GM12878 (cell line): Measurements from ENCODE around the gene CDH4. TPM values are rescaled to one million over a fixed set of nuclear protein-coding genes. Genes with fewer than 3 reads are reported as not detected.

Experiments
- ATAC-seq: fragments of 200-7000 bp; cut with Tn5 transposase; 3 replicates; pipeline ENCODE4 v1.9.1; 2020; ENCODE audit warnings: mild to moderate bottlenecking, moderate library complexity
- BruUV-seq: library from RNA; stranded (reverse); fragments of 400-500 nt; replicated peaks from 2 replicates; lab custom pipeline; 2021; lab: Mats Ljungman, UMichigan
- CTCF ChIA-PET: fragments of 300-600 bp; sonication (Branson Sonifier 250); formaldehyde crosslinking; extraction: SDS; loops from one replicate; lab custom pipeline; 2021; ENCODE audit warnings: inconsistent platforms; lab: Yijun Ruan, JAX
- POLR2A ChIA-PET: fragments of 350-600 bp; formaldehyde crosslinking; extraction: SDS; loops from one replicate; lab custom pipeline; 2021; ENCODE audit warnings: inconsistent platforms; lab: Charles Lee
- RAD21 ChIA-PET: fragments of 300-600 bp; sonication (Branson Sonifier 250); formaldehyde crosslinking; loops from one replicate; lab custom pipeline; 2023; ENCODE audit warnings: antibody characterized with exemption; ENCODE audit not compliant: unreplicated experiment; lab: Charles Lee
- SMC1A ChIA-PET: fragments of 300-600 bp; sonication (Branson Sonifier 250); formaldehyde crosslinking; loops from one replicate; lab custom pipeline; 2023; ENCODE audit not compliant: unreplicated experiment, uncharacterized antibody; lab: Charles Lee
- DNase-seq: peaks from one replicate; pipeline ENCODE4 v3.0.0-alpha.2; 2011; ENCODE audit warnings: low read depth, low spot score
- FAIRE-seq: peaks from 3 replicates; lab custom pipeline; 2011; peaks lifted over from hg19 to GRCh38; lab: Jason Lieb, UNC
- H2AFZ ChIP-seq: 2 replicates; pipeline ENCODE4 v1.6.0; 2011; ENCODE audit warnings: low read depth, low read length, control low read depth; ENCODE audit not compliant: control insufficient read depth
- H3K27ac ChIP-seq: 2 replicates; pipeline ENCODE4 v1.5.1; 2011; ENCODE audit warnings: control low read depth; ENCODE audit not compliant: control insufficient read depth, insufficient read depth
- H3K27me3 ChIP-seq, 2 experiments: replicated peaks in 1 of 2; 2 replicates each; pipeline versions ENCODE4 v1.6.0 to v1.6.1; 2011; ENCODE audit warnings: low read length in 1 of 2; ENCODE audit not compliant: control insufficient read depth in 2 of 2, insufficient read depth in 2 of 2
- H3K36me3 ChIP-seq, 2 experiments: 2 replicates each; pipeline ENCODE4 v1.5.1; 2011; ENCODE audit warnings: low read length in 1 of 2; ENCODE audit not compliant: control insufficient read depth in 2 of 2, insufficient read depth in 2 of 2
- H3K4me1 ChIP-seq: 2 replicates; pipeline ENCODE4 v1.6.1; 2011; ENCODE audit warnings: mild to moderate bottlenecking, low read length, moderate library complexity, mixed read lengths; ENCODE audit not compliant: control insufficient read depth, insufficient read depth
- H3K4me2 ChIP-seq: 2 replicates; pipeline ENCODE4 v1.6.0; 2011; ENCODE audit warnings: control low read depth; ENCODE audit not compliant: control insufficient read depth, insufficient read depth
- H3K4me3 ChIP-seq: fragments of 200-600 bp; sonication (generic); 2 replicates; pipeline ENCODE4 v1.5.1; 2016
- H3K79me2 ChIP-seq: 2 replicates; pipeline ENCODE4 v1.6.0; 2011; ENCODE audit warnings: low read length; ENCODE audit not compliant: control insufficient read depth, insufficient read depth
- H3K9ac ChIP-seq: 2 replicates; pipeline ENCODE4 v1.8.0; 2011; ENCODE audit warnings: low read length, control low read depth, mixed read lengths; ENCODE audit not compliant: control insufficient read depth, insufficient read depth
- H3K9me3 ChIP-seq: replicated peaks from 3 replicates; pipeline ENCODE4 v1.5.1; 2011; ENCODE audit warnings: mild to moderate bottlenecking, low read length; ENCODE audit not compliant: control insufficient read depth, insufficient read depth
- H4K20me1 ChIP-seq: 2 replicates; pipeline ENCODE4 v1.6.0; 2011; ENCODE audit not compliant: control insufficient read depth, insufficient read depth
- ATF2 ChIP-seq: IDR thresholded peaks from 2 replicates; pipeline ENCODE4 v1.6.1; 2012; ENCODE audit warnings: low read length, inconsistent platforms
- BCL11A ChIP-seq: IDR thresholded peaks from 2 replicates; pipeline ENCODE4 v1.6.1; 2011; ENCODE audit warnings: low read depth, low read length
- CEBPB ChIP-seq, 2 experiments: fragments of 150-350 bp in 1 of 2; IDR thresholded peaks; 2 replicates each; pipeline ENCODE4 v1.6.1; 2012 to 2014; ENCODE audit warnings: low read depth in 2 of 2, low read length in 2 of 2, borderline replicate concordance in 1 of 2, inconsistent platforms in 1 of 2
- JUNB ChIP-seq: IDR thresholded peaks from 2 replicates; pipeline ENCODE4 v1.6.1; 2016; ENCODE audit warnings: antibody characterized with exemption, mild to moderate bottlenecking
- MEF2A ChIP-seq: IDR thresholded peaks from 2 replicates; pipeline ENCODE4 v1.6.1; 2011; ENCODE audit warnings: low read depth, mild to moderate bottlenecking, low read length, moderate library complexity; ENCODE audit not compliant: insufficient read depth
- MEF2B ChIP-seq: fragments of 450-650 bp; IDR thresholded peaks from 2 replicates; pipeline ENCODE4 v1.6.1; 2018; ENCODE audit warnings: mild to moderate bottlenecking, moderate library complexity; ENCODE audit not compliant: partially characterized antibody, poor library complexity, severe bottlenecking
- MYB ChIP-seq: fragments of 150-350 bp; IDR thresholded peaks from 2 replicates; pipeline ENCODE4 v1.6.1; 2014; ENCODE audit warnings: mild to moderate bottlenecking, low read depth, low read length, borderline replicate concordance
- POU2F2 ChIP-seq: IDR thresholded peaks from 3 replicates; pipeline ENCODE4 v1.6.1; 2011; ENCODE audit warnings: low read depth, mild to moderate bottlenecking, low read length, borderline replicate concordance
- SMAD1 ChIP-seq: fragments of 450-650 bp; IDR thresholded peaks from 2 replicates; pipeline ENCODE4 v1.6.1; 2018; ENCODE audit warnings: mild to moderate bottlenecking, low read depth; ENCODE audit not compliant: partially characterized antibody
- SP1 ChIP-seq: IDR thresholded peaks from one replicate; pipeline ENCODE4 v1.6.1; 2011; ENCODE audit warnings: low read depth, low read length
- TAF1 ChIP-seq: IDR thresholded peaks from 2 replicates; pipeline ENCODE4 v1.6.1; 2011; ENCODE audit warnings: mild to moderate bottlenecking, low read depth, low read length, borderline replicate concordance
- ZBED1 ChIP-seq: IDR thresholded peaks from 2 replicates; pipeline ENCODE4 v1.6.1; 2016; ENCODE audit warnings: borderline replicate concordance
- ZBTB11 ChIP-seq: fragments of 450-650 bp; formaldehyde crosslinking; IDR thresholded peaks from 2 replicates; pipeline ENCODE4 v1.5.0; 2022; ENCODE audit warnings: mild to moderate bottlenecking, missing genetic modification characterization
- ZNF622 ChIP-seq: fragments of 450-650 bp; IDR thresholded peaks from 2 replicates; pipeline ENCODE4 v1.6.1; 2017; ENCODE audit warnings: mild to moderate bottlenecking, inconsistent platforms
- WGBS: methylation state at CpG from one replicate; pipeline ENCODE4 v1.1.6; 2016; ENCODE audit warnings: low lambda C conversion rate; ENCODE audit not compliant: insufficient replicate concordance, insufficient coverage; ENCODE audit errors: missing lambda C conversion rate; 5-methylcytosine and 5-hydroxymethylcytosine counted together
- in situ Hi-C: fragments of 300-500 bp; cut with MboI; formaldehyde crosslinking; loops from 9 replicates; pipeline ENCODE4 v1.14.3; 2018; ENCODE audit warnings: mixed read lengths
- intact Hi-C: fragments of 100-400 bp; cut with micrococcal nuclease; formaldehyde crosslinking; loops from one replicate; pipeline ENCODE4 v1.14.2; 2022; ENCODE audit not compliant: unreplicated experiment
- polyA plus RNA-seq, 11 experiments: library from polyadenylated mRNA; depleted of rRNA in 4 of 11; unstranded in 6 of 11; stranded (reverse) in 5 of 11; fragments of >200 nt; fragmentation: Nextera tagmentation in 4 of 11; fragmentation: Illumina TruSeq in 1 of 11; extraction: Ambion mirVana in 4 of 11; extraction: Trizol in 1 of 11; gene quantifications; 1 replicate in 1 of 11; 2 replicates in 10 of 11; pipeline versions ENCODE4 v1.2.1 to v1.2.3, GENCODE V29; 2011 to 2016; ENCODE audit warnings: inconsistent platforms in 2 of 11, missing spikeins in 2 of 11, low read depth in 1 of 11
- total RNA-seq, 4 experiments: library from RNA; depleted of rRNA in 3 of 4; stranded (reverse); fragments of >200 nt in 3 of 4; fragmentation: Illumina TruSeq in 1 of 4; extraction: Trizol in 1 of 4; gene quantifications; 2 replicates each; pipeline versions ENCODE4 v1.2.1 to v1.2.3, GENCODE V29; 2013 to 2021

Gene CDH4
- total and polyA plus RNA-seq, 10 of the 15 experiments (the other 5 are each of a cell fraction or from before 2014, with no cell fraction given), result not detected

- no peak for TF ChIP-seq MEF2B
- TF ChIP-seq MYB, result no peak
- no peak for TF ChIP-seq BCL11A
- TF ChIP-seq JUNB, result no peak
- no peak for TF ChIP-seq SMAD1
- TF ChIP-seq ZNF622, result no peak
- no peak for TF ChIP-seq CEBPB (IDR thresholded peaks at IDR 0.05; ENCODE audit: borderline replicate concordance in 1 of 2, low read depth in 2 of 2, low read length in 2 of 2)
- no peak for TF ChIP-seq SP1
- no peak for TF ChIP-seq POU2F2
- no peak for TF ChIP-seq ZBTB11 (CRISPR knock-in tag)
Measured at GRCh38 chr20:61590236-61590635, 338.2 kb downstream of the CDH4 start (continued).

GRCh38 chr20:61593516-61593915 is 341.5 kb downstream of the CDH4 start:
- RAD21 ChIA-PET, result no interaction called here
- intact Hi-C loops, result no loop called here
- peaks cover 2% of the 10 kb centered on the region; the same call in 1 of the 3 replicates for H3K9me3 ChIP-seq
- no TSS peak for BruUV-seq
- WGBS, result 0% methylated on average over 7 of the region's 7 CpGs
- SMC1A ChIA-PET, result no interaction called here
- no peaks in the 10 kb centered on the region for H3K36me3 ChIP-seq
- H3K4me3 ChIP-seq, result no peak overlapping the region
- CTCF ChIA-PET, result no interaction called here
- no peak overlapping the region for H3K4me2 ChIP-seq
- no peaks in the 10 kb centered on the region for H3K79me2 ChIP-seq
- FAIRE-seq (no peak), ATAC-seq (no peak), DNase-seq (no peak)
- H2AFZ ChIP-seq, result no peak overlapping the region
- no peaks in the 10 kb centered on the region for H3K4me1 ChIP-seq
- H3K27me3 ChIP-seq, result no peaks in the 10 kb centered on the region
- no peaks in the 10 kb centered on the region for H4K20me1 ChIP-seq
- TF ChIP-seq ATF2 (no peak), ZBED1 (no peak), TAF1 (no peak), MEF2A (no peak)
- TF ChIP-seq, all 136 proteins: peak for 0
- in situ Hi-C loops, result no loop called here
- POLR2A ChIA-PET, result no interaction called here
- no peak overlapping the region for H3K9ac ChIP-seq
- H3K27ac ChIP-seq, result no peak overlapping the region
